K562 (cell line): ENCODE data around the gene CSF1R. TPM values are rescaled to one million over a fixed set of nuclear protein-coding genes. Genes with fewer than 3 reads are reported as not detected.

Source experiments
- ATAC-seq: fragments of 200-7000 bp; cut with Tn5 transposase; 3 replicates; pipeline ENCODE4 v1.9.1; 2020; ENCODE audit warnings: moderate library complexity
- BruUV-seq: library from RNA; stranded (reverse); fragments of 400-500 nt; replicated peaks from 2 replicates; lab custom pipeline; 2021; lab: Mats Ljungman, UMichigan
- CTCF ChIA-PET: fragments of 300-600 bp; formaldehyde crosslinking; extraction: SDS; loops from one replicate; lab custom pipeline; 2021; ENCODE audit warnings: low intra/inter-chr PET ratio; lab: Yijun Ruan, JAX
- POLR2A ChIA-PET: fragments of 300-600, 350-650 bp; sonication (Branson Sonifier 250); formaldehyde crosslinking; extraction: SDS; loops from one replicate; lab custom pipeline; 2021; ENCODE audit warnings: antibody characterized with exemption, inconsistent platforms; lab: Yijun Ruan, JAX
- DNase-seq, 4 experiments: peaks; one replicate each; pipeline versions ENCODE4 v3.0.0 to v3.0.0-alpha.2; 2011 to 2018; ENCODE audit warnings: low spot score in 3 of 4, mixed read lengths in 3 of 4; ENCODE audit errors: extremely low read depth in 1 of 4
- FAIRE-seq: peaks from 2 replicates; lab custom pipeline; 2011; peaks lifted over from hg19 to GRCh38; lab: Jason Lieb, UNC
- H2AFZ ChIP-seq: 2 replicates; pipeline ENCODE4 v1.6.0; 2011; ENCODE audit warnings: low read depth, low read length, control low read depth, inconsistent platforms
- H3K27ac ChIP-seq: fragments of 200-600 bp; 3 replicates; pipeline ENCODE4 v1.8.0; 2011; ENCODE audit warnings: low read depth, mild to moderate bottlenecking, control low read depth, inconsistent platforms, low read length, moderate library complexity, mixed read lengths; ENCODE audit errors: extremely low read depth
- H3K27me3 ChIP-seq, 2 experiments: fragments of 300-600 bp in 1 of 2; 2 replicates in 1 of 2; 3 replicates in 1 of 2; pipeline versions ENCODE4 v1.6.0 to v1.8.0; 2011; ENCODE audit warnings: inconsistent platforms in 2 of 2, low read length in 2 of 2, mild to moderate bottlenecking in 1 of 2, mixed read lengths in 1 of 2, moderate library complexity in 1 of 2; ENCODE audit not compliant: control insufficient read depth in 2 of 2, insufficient read depth in 2 of 2
- H3K36me3 ChIP-seq: fragments of 300-600 bp; 3 replicates; pipeline ENCODE4 v1.8.0; 2011; ENCODE audit warnings: mild to moderate bottlenecking, low read length, inconsistent platforms; ENCODE audit not compliant: control insufficient read depth, insufficient read depth
- H3K4me1 ChIP-seq, 2 experiments: fragments of 200-600 bp in 1 of 2; replicated peaks in 1 of 2; 2 replicates in 1 of 2; 3 replicates in 1 of 2; pipeline versions ENCODE4 v1.5.1 to v1.8.0; 2011; ENCODE audit warnings: inconsistent platforms in 2 of 2, low read length in 2 of 2, mild to moderate bottlenecking in 1 of 2, mixed read lengths in 1 of 2, moderate library complexity in 1 of 2; ENCODE audit not compliant: control insufficient read depth in 2 of 2, insufficient read depth in 2 of 2
- H3K4me2 ChIP-seq: 2 replicates; pipeline ENCODE4 v1.6.1; 2011; ENCODE audit warnings: low read length, control low read depth, inconsistent platforms, mixed read lengths; ENCODE audit not compliant: insufficient read depth
- H3K4me3 ChIP-seq: fragments of 200-600 bp; sonication (generic), shearing (Covaris generic); 2 replicates; pipeline ENCODE4 v1.5.1; 2016; ENCODE audit warnings: control low read depth, inconsistent platforms
- H3K79me2 ChIP-seq: fragments of 200-600 bp; 3 replicates; pipeline ENCODE4 v1.8.0; 2011; ENCODE audit warnings: low read length, inconsistent platforms; ENCODE audit not compliant: control insufficient read depth, insufficient read depth
- H3K9ac ChIP-seq, 2 experiments: 2 replicates each; pipeline versions ENCODE4 v1.6.0 to v1.6.1; 2011; ENCODE audit warnings: low read depth in 2 of 2, low read length in 2 of 2, control low read depth in 1 of 2, inconsistent platforms in 1 of 2, mild to moderate bottlenecking in 1 of 2, mixed read lengths in 1 of 2; ENCODE audit not compliant: insufficient read depth in 1 of 2
- H3K9me1 ChIP-seq: one replicate; pipeline ENCODE4 v1.6.0; 2011; ENCODE audit warnings: inconsistent platforms, mild to moderate bottlenecking, low read length, moderate library complexity; ENCODE audit not compliant: control insufficient read depth, insufficient read depth
- H3K9me3 ChIP-seq: replicated peaks from 2 replicates; pipeline ENCODE4 v1.5.1; 2011; ENCODE audit warnings: low read depth, low read length, inconsistent platforms; ENCODE audit not compliant: control insufficient read depth, insufficient read depth
- H4K20me1 ChIP-seq: replicated peaks from 2 replicates; pipeline ENCODE4 v1.6.1; 2011; ENCODE audit warnings: low read length, inconsistent platforms, mixed read lengths; ENCODE audit not compliant: control insufficient read depth, insufficient read depth
- HCFC1 ChIP-seq: IDR thresholded peaks from 2 replicates; pipeline ENCODE4 v1.6.1; 2012; ENCODE audit warnings: low read depth, low read length, improper control_type of control experiment
- MTA3 ChIP-seq: fragments of 450-650 bp; formaldehyde crosslinking; IDR thresholded peaks from 2 replicates; pipeline ENCODE4 v1.6.1; 2017; ENCODE audit warnings: mild to moderate bottlenecking, borderline replicate concordance
- POLR2A ChIP-seq: fragments of 450-650 bp; conservative IDR thresholded peaks from 2 replicates; pipeline ENCODE4 v1.6.1; 2016
- RBFOX2 ChIP-seq: fragments of 200-400 bp; formaldehyde crosslinking; IDR thresholded peaks from 2 replicates; pipeline ENCODE4 v1.6.1; 2017; ENCODE audit warnings: low read depth, mild to moderate bottlenecking, low read length, moderate library complexity
- RHOXF2B ChIP-seq: fragments of 250-450 bp; sonication (Bioruptor Pico); conservative IDR thresholded peaks from 2 replicates; pipeline ENCODE4 v1.5.1; 2021
- STAG1 ChIP-seq: sonication (generic); formaldehyde crosslinking; IDR thresholded peaks from 2 replicates; pipeline ENCODE4 v1.5.0; 2020; ENCODE audit warnings: missing genetic modification reagents, borderline replicate concordance
- TBL1XR1 ChIP-seq, 2 experiments: IDR thresholded peaks; 2 replicates each; pipeline ENCODE4 v1.6.1; 2012; ENCODE audit warnings: improper control_type of control experiment in 2 of 2, low read length in 2 of 2, mild to moderate bottlenecking in 1 of 2
- TEAD1 ChIP-seq, 2 experiments: fragments of 450-650 bp in 1 of 2; sonication (generic) in 1 of 2; formaldehyde crosslinking; IDR thresholded peaks; 2 replicates each; pipeline versions ENCODE4 v1.4.0 to v1.8.0; 2020 to 2022; ENCODE audit warnings: mild to moderate bottlenecking in 2 of 2, missing genetic modification reagents in 1 of 2
- U2AF2 ChIP-seq: fragments of 200-400 bp; formaldehyde crosslinking; optimal IDR thresholded peaks from 2 replicates; pipeline ENCODE3; 2017; ENCODE audit warnings: low read depth, mild to moderate bottlenecking, low read length
- WGBS: fragments of 100-300 bp; shearing (Covaris generic); methylation state at CpG from one replicate; pipeline ENCODE4 v1.1.6; 2016; ENCODE audit warnings: low coverage, mixed read lengths; ENCODE audit not compliant: insufficient coverage; ENCODE audit errors: missing lambda C conversion rate; 5-methylcytosine and 5-hydroxymethylcytosine counted together
- in situ Hi-C: fragments of 300-500 bp; cut with MboI; formaldehyde crosslinking; loops from 4 replicates; pipeline ENCODE4 v1.15.0; 2018; ENCODE audit warnings: inconsistent platforms, mixed read lengths
- intact Hi-C: fragments of 100-400 bp; cut with micrococcal nuclease; formaldehyde crosslinking; loops from 2 replicates; pipeline ENCODE4 v1.14.2; 2022
- polyA plus RNA-seq, 8 experiments: library from polyadenylated mRNA; depleted of rRNA in 4 of 8; stranded (reverse) in 5 of 8; unstranded in 3 of 8; fragments of >200 nt; fragmentation: Nextera tagmentation in 2 of 8; fragmentation: Illumina TruSeq in 1 of 8; extraction: Ambion mirVana in 2 of 8; extraction: Trizol in 1 of 8; gene quantifications; 2 replicates each; pipeline versions ENCODE4 v1.2.1 to v1.2.3, GENCODE V29; 2011 to 2014; ENCODE audit warnings: inconsistent platforms in 1 of 8, missing spikeins in 1 of 8
- total RNA-seq, 7 experiments: library from RNA; depleted of rRNA in 6 of 7; stranded (reverse); fragments of >200 nt in 6 of 7; fragmentation: Illumina TruSeq in 2 of 7; extraction: Trizol in 2 of 7; gene quantifications; 2 replicates each; pipeline versions ENCODE4 v1.2.1 to v1.2.3, GENCODE V29; 2011 to 2021; ENCODE audit warnings: low replicate concordance in 1 of 7
- TF ChIP-seq, protein P1 (sequence below): sonication (generic); formaldehyde crosslinking; IDR thresholded peaks from 2 replicates; pipeline ENCODE4 v1.8.0; 2023; ENCODE audit warnings: mild to moderate bottlenecking, missing genetic modification reagents
- TF ChIP-seq, protein P2 (sequence below): fragments of 250-450 bp; sonication (Bioruptor Pico); IDR thresholded peaks from 2 replicates; pipeline ENCODE4 v1.8.0; 2022; ENCODE audit warnings: moderate library complexity, mild to moderate bottlenecking, inconsistent platforms
- TF ChIP-seq, protein P3 (sequence below): sonication (generic); formaldehyde crosslinking; IDR thresholded peaks from 2 replicates; pipeline ENCODE4 v1.8.0; 2022; ENCODE audit warnings: mild to moderate bottlenecking, missing genetic modification reagents
- TF ChIP-seq, protein P4 (sequence below): IDR thresholded peaks from 3 replicates; pipeline ENCODE4 v1.6.1; 2011; ENCODE audit warnings: borderline replicate concordance, mild to moderate bottlenecking; ENCODE audit not compliant: insufficient read length, insufficient read depth

Gene CSF1R
- total and polyA plus RNA-seq, 9 of the 15 experiments (the other 6 are each of a cell fraction or from before 2014, with no cell fraction given), result 0.03 to 0.64 (median 0.20) TPM; not detected in 6

DNA sequence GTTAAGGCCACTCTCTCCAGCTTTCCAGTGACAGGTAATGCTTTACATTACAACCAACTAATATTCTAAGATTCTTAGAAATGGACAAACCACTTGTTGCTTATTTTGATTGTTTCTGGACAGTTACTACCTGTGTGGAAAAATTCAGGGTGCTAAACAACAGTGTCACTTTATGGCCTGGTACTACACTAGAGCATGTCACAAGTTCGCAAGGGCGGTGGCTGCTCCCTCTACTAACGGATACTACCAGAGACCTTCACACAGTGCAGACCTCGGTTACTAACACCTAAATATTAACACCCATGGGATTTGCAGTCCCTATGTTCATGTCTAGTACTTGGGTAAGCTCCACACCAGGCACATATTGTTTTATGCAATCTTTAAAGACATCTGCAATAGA, 72.4 kb downstream of the CSF1R start:
- no peak overlapping the region for H3K4me3 ChIP-seq
- no peaks in the 10 kb centered on the region for H3K9me1 ChIP-seq
- H2AFZ ChIP-seq, result no peak overlapping the region
- CTCF ChIA-PET, result no interaction called here
- no TSS peak for BruUV-seq
- H3K4me1 ChIP-seq, result peaks cover 2 to 14% of the 10 kb centered on the region in 2 experiments; a peak in 2 of 5 replicates
- H3K79me2 ChIP-seq, result 0 out of 3 replicates have a peak, but pooled peaks cover 6% of the 10 kb centered on the region
- peaks cover 99% of the 10 kb centered on the region for H3K36me3 ChIP-seq
- intact Hi-C loops (no loop called here), in situ Hi-C loops (no loop called here)
- H3K9me3 ChIP-seq, result no peaks in the 10 kb centered on the region; the same call in 1 of the 2 replicates
- no peaks in the 10 kb centered on the region for H3K27me3 ChIP-seq
- H3K4me2 ChIP-seq, result no peak overlapping the region
- H3K9ac ChIP-seq, result no peak overlapping the region
- DNase-seq (no peak), FAIRE-seq (no peak), ATAC-seq (no peak)
- POLR2A ChIA-PET, result interaction anchor here (0.5 kb wide), 1 partner anchor 17 kb away, joined by 3 read pairs; no protein-coding TSS in a partner anchor
- WGBS, result 91% methylated on average over 4 of the region's 4 CpGs
- H4K20me1 ChIP-seq, result peaks cover 10% of the 10 kb centered on the region; the same call in 1 of the 2 replicates
- no peak overlapping the region for H3K27ac ChIP-seq
- no peak for TF ChIP-seq RBFOX2
- TF ChIP-seq, protein P1, sequence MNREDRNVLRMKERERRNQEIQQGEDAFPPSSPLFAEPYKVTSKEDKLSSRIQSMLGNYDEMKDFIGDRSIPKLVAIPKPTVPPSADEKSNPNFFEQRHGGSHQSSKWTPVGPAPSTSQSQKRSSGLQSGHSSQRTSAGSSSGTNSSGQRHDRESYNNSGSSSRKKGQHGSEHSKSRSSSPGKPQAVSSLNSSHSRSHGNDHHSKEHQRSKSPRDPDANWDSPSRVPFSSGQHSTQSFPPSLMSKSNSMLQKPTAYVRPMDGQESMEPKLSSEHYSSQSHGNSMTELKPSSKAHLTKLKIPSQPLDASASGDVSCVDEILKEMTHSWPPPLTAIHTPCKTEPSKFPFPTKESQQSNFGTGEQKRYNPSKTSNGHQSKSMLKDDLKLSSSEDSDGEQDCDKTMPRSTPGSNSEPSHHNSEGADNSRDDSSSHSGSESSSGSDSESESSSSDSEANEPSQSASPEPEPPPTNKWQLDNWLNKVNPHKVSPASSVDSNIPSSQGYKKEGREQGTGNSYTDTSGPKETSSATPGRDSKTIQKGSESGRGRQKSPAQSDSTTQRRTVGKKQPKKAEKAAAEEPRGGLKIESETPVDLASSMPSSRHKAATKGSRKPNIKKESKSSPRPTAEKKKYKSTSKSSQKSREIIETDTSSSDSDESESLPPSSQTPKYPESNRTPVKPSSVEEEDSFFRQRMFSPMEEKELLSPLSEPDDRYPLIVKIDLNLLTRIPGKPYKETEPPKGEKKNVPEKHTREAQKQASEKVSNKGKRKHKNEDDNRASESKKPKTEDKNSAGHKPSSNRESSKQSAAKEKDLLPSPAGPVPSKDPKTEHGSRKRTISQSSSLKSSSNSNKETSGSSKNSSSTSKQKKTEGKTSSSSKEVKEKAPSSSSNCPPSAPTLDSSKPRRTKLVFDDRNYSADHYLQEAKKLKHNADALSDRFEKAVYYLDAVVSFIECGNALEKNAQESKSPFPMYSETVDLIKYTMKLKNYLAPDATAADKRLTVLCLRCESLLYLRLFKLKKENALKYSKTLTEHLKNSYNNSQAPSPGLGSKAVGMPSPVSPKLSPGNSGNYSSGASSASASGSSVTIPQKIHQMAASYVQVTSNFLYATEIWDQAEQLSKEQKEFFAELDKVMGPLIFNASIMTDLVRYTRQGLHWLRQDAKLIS, result no peak
- TF ChIP-seq HCFC1, result no peak
- no peak for TF ChIP-seq U2AF2
- TF ChIP-seq, protein P2, sequence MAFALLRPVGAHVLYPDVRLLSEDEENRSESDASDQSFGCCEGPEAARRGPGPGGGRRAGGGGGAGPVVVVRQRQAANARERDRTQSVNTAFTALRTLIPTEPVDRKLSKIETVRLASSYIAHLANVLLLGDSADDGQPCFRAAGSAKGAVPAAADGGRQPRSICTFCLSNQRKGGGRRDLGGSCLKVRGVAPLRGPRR, result no peak
- TF ChIP-seq TEAD1 (CRISPR knock-in tag; IDR thresholded peaks at IDR 0.05), result no peak
- TF ChIP-seq, protein P3, sequence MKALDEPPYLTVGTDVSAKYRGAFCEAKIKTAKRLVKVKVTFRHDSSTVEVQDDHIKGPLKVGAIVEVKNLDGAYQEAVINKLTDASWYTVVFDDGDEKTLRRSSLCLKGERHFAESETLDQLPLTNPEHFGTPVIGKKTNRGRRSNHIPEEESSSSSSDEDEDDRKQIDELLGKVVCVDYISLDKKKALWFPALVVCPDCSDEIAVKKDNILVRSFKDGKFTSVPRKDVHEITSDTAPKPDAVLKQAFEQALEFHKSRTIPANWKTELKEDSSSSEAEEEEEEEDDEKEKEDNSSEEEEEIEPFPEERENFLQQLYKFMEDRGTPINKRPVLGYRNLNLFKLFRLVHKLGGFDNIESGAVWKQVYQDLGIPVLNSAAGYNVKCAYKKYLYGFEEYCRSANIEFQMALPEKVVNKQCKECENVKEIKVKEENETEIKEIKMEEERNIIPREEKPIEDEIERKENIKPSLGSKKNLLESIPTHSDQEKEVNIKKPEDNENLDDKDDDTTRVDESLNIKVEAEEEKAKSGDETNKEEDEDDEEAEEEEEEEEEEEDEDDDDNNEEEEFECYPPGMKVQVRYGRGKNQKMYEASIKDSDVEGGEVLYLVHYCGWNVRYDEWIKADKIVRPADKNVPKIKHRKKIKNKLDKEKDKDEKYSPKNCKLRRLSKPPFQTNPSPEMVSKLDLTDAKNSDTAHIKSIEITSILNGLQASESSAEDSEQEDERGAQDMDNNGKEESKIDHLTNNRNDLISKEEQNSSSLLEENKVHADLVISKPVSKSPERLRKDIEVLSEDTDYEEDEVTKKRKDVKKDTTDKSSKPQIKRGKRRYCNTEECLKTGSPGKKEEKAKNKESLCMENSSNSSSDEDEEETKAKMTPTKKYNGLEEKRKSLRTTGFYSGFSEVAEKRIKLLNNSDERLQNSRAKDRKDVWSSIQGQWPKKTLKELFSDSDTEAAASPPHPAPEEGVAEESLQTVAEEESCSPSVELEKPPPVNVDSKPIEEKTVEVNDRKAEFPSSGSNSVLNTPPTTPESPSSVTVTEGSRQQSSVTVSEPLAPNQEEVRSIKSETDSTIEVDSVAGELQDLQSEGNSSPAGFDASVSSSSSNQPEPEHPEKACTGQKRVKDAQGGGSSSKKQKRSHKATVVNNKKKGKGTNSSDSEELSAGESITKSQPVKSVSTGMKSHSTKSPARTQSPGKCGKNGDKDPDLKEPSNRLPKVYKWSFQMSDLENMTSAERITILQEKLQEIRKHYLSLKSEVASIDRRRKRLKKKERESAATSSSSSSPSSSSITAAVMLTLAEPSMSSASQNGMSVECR (CRISPR knock-in tag), result no peak
- TF ChIP-seq TBL1XR1 (IDR thresholded peaks at IDR 0.05; ENCODE audit: low read length in 2 of 2), result no peak
- TF ChIP-seq, protein P4, sequence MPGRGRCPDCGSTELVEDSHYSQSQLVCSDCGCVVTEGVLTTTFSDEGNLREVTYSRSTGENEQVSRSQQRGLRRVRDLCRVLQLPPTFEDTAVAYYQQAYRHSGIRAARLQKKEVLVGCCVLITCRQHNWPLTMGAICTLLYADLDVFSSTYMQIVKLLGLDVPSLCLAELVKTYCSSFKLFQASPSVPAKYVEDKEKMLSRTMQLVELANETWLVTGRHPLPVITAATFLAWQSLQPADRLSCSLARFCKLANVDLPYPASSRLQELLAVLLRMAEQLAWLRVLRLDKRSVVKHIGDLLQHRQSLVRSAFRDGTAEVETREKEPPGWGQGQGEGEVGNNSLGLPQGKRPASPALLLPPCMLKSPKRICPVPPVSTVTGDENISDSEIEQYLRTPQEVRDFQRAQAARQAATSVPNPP, result no peak
- TF ChIP-seq MTA3, result no peak
- TF ChIP-seq RHOXF2B (CRISPR knock-in tag), result no peak
- TF ChIP-seq POLR2A, result no peak
- TF ChIP-seq STAG1, result no peak
